Measurements from ENCODE around the gene TMOD2.

The TMOD2 gene

DNA sequence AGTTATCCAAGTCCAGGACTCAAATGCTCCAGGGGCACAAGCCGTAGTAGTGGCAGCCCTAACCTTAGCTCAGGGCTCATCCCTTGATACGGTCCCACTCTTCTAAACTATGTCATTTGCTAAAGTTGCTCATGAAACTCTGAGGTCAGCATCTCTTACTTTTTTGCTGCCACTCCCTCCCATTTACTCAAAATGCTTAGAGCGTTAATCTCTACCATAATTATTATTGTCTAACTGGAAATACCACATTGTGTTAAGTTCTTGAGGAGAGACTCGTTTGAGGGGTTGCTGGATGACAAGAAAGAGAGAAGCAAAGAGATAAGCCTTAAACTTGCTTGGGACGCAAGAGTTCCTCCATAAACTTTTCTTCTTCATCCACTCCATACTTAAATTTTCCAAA, 51.2 kb downstream of the TMOD2 start:
- in situ Hi-C loops (cut with HindIII; ENCODE audit: low pct_ligation_motif_present, low sequenced_read_pairs): no loop called here
- TF ChIP-seq, protein P1, sequence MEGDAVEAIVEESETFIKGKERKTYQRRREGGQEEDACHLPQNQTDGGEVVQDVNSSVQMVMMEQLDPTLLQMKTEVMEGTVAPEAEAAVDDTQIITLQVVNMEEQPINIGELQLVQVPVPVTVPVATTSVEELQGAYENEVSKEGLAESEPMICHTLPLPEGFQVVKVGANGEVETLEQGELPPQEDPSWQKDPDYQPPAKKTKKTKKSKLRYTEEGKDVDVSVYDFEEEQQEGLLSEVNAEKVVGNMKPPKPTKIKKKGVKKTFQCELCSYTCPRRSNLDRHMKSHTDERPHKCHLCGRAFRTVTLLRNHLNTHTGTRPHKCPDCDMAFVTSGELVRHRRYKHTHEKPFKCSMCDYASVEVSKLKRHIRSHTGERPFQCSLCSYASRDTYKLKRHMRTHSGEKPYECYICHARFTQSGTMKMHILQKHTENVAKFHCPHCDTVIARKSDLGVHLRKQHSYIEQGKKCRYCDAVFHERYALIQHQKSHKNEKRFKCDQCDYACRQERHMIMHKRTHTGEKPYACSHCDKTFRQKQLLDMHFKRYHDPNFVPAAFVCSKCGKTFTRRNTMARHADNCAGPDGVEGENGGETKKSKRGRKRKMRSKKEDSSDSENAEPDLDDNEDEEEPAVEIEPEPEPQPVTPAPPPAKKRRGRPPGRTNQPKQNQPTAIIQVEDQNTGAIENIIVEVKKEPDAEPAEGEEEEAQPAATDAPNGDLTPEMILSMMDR (IDR thresholded peaks at IDR 0.05; ENCODE audit: low read depth, low read length, missing control alignments): no peak

DNA sequence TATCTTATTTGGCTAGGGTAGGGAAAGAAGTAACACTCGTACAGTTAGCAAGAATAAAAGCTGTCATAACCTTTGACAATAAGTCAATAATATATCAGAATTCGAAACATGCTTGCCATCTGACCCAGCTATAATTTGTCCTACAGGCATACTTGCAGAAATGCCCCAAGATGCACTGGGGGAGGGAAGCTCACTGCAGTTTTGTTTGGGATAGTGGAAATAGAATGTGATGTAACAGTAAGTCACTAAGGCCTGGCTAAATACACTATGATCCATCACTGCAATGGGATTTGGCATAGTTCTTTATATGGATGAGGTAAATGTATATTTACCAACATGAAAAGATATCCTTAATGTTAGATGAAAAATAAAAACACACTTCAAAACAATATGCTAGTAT, 52.6 kb downstream of the TMOD2 start:
- H3K27ac ChIP-seq: no peak overlapping the region
- H3K4me3 ChIP-seq (ENCODE audit: low read depth, low read length): no peak overlapping the region
- no peaks in the 10 kb centered on the region for H3K27me3 ChIP-seq (replicated peaks)
- TF ChIP-seq, protein P1 (IDR thresholded peaks at IDR 0.05; ENCODE audit: low read depth, low read length, missing control alignments): no peak
- DNase-seq: no peak
- no peaks in the 10 kb centered on the region for H3K36me3 ChIP-seq (replicated peaks)
- in situ Hi-C loops (cut with HindIII; ENCODE audit: low pct_ligation_motif_present, low sequenced_read_pairs): no loop called here

More for the DNA sequence above, 51.2 kb downstream of the TMOD2 start:
- no peak for DNase-seq
- no peak overlapping the region for H3K27ac ChIP-seq
- H3K27me3 ChIP-seq (replicated peaks): no peaks in the 10 kb centered on the region
- H3K36me3 ChIP-seq (replicated peaks): no peaks in the 10 kb centered on the region
- H3K4me3 ChIP-seq (ENCODE audit: low read depth, low read length): no peak overlapping the region

DNA sequence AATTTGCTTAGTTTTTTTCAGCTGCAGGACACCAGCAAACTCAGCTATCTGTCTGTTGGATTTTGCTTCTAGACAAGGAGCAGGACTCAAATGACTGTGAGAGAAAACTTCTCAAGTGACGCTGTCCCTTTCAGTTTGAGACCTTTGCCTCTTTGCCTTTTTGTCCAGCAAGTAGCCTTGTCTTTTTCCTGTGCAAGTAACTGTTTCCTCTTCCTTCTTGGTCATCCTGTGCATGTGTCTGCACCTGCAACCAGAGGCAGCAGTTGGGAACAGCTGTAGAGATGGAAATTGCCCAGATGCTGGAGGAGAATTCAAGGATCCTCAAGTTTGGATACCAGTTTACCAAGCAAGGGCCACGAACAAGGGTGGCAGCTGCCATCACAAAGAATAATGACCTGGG, 54.7 kb downstream of the TMOD2 start:
- in situ Hi-C loops (cut with HindIII; ENCODE audit: low pct_ligation_motif_present, low sequenced_read_pairs): no loop called here

DNA sequence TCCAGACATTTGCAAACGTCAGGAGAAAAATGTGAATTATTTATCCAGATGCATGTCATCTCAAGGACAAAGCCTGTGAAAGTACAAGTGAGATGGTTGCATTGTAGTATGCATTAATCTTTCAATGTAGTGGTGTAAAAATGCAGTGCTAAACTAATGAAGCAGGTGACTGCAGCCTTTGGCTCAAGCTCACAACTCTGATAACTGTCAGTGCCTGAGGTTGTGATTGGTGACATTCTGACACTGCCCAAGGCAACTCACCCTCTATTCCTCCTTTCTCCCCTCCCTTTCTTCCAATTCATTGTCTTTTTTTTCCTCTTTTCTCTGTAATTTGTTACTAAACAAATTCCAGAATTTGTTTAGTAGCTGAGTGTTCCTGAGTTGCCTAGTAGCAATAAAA, 58.1 kb downstream of the TMOD2 start:
- no peaks in the 10 kb centered on the region for H3K27me3 ChIP-seq (replicated peaks)
- no peaks in the 10 kb centered on the region for H3K36me3 ChIP-seq (replicated peaks)
- TF ChIP-seq, protein P1 (IDR thresholded peaks at IDR 0.05; ENCODE audit: low read depth, low read length, missing control alignments): no peak
- H3K4me3 ChIP-seq (ENCODE audit: low read depth, low read length): no peak overlapping the region
- in situ Hi-C loops (cut with HindIII; ENCODE audit: low pct_ligation_motif_present, low sequenced_read_pairs): no loop called here
- DNase-seq: no peak
- no peak overlapping the region for H3K27ac ChIP-seq

More for the DNA sequence above, 54.7 kb downstream of the TMOD2 start:
- TF ChIP-seq, protein P1 (IDR thresholded peaks at IDR 0.05; ENCODE audit: low read depth, low read length, missing control alignments): no peak
- Histone ChIP-seq H3K36me3 (replicated peaks) (no peaks in the 10 kb centered on the region), H3K27me3 (replicated peaks) (no peaks in the 10 kb centered on the region), H3K27ac (no peak overlapping the region), H3K4me3 (ENCODE audit: low read depth, low read length) (no peak overlapping the region)
- no peak for DNase-seq

DNA sequence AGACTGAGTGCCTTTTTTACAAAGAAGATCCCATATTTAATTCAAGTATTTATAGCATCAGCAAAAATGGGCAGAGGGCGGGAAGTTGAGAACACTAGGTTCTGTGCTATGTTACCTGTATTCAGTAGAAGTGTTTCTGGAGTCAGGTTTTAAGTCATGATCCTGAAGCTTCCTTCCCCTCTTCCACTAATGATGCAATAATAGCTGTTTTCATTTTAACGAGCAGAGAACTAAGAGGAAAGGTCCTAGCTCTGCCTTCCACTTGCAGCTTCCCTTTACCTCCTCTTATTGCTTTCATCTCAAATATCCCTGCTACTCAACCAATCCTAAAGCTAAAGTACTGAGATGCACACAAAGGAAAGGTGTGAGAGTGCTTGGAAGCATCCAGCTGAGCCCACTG, 61.2 kb downstream of the TMOD2 start:
- in situ Hi-C loops (cut with HindIII; ENCODE audit: low pct_ligation_motif_present, low sequenced_read_pairs): no loop called here

DNA sequence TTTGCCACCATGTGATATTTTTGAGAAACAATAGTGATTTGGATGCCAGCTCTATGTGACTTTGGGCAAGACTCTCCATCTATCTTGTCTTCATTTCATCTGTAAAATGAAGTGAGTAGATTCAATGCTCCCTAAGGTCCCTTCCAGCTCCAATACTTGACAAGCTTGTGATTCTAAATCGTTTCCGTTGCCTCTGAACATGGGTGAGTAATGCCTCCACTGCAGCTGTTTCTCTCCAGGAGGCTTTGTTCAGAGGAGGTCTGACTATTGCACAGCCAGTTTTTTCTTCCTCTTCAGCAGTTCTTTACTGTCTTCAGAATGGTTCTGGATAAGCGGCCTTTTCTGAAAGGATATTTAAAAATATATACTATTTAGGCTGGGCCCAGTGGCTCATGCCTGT, 63.2 kb downstream of the TMOD2 start:
- in situ Hi-C loops (cut with HindIII; ENCODE audit: low pct_ligation_motif_present, low sequenced_read_pairs): no loop called here
- peak; percentile 18 for DNase-seq
- no peak overlapping the region for H3K4me3 ChIP-seq (ENCODE audit: low read depth, low read length)

More for the DNA sequence above, 61.2 kb downstream of the TMOD2 start:
- H3K27me3 ChIP-seq (replicated peaks): no peaks in the 10 kb centered on the region
- H3K4me3 ChIP-seq (ENCODE audit: low read depth, low read length): no peak overlapping the region
- DNase-seq: no peak
- no peak overlapping the region for H3K27ac ChIP-seq
- TF ChIP-seq, protein P1 (IDR thresholded peaks at IDR 0.05; ENCODE audit: low read depth, low read length, missing control alignments): no peak
- no peaks in the 10 kb centered on the region for H3K36me3 ChIP-seq (replicated peaks)

More for the DNA sequence above, 63.2 kb downstream of the TMOD2 start:
- TF ChIP-seq, protein P1 (IDR thresholded peaks at IDR 0.05; ENCODE audit: low read depth, low read length, missing control alignments): no peak
- H3K27ac ChIP-seq: no peak overlapping the region
- H3K27me3 ChIP-seq (replicated peaks): no peaks in the 10 kb centered on the region
- H3K36me3 ChIP-seq (replicated peaks): no peaks in the 10 kb centered on the region
